Mesendoderm (in vitro differentiated cells): ENCODE measurements around the gene HOXC6.

ENCODE experiments used
- DNase-seq: peaks from one replicate; pipeline ENCODE4 v3.0.0; 2013
- H2AK5ac ChIP-seq: 2 replicates; pipeline ENCODE4 v1.6.1; 2013; ENCODE audit warnings: low read length, inconsistent platforms
- H2BK120ac ChIP-seq: 2 replicates; pipeline ENCODE4 v1.6.1; 2013; ENCODE audit warnings: low read depth, mild to moderate bottlenecking, low read length, moderate library complexity, mixed read lengths
- H2BK15ac ChIP-seq: replicated peaks from 2 replicates; pipeline ENCODE4 v1.6.1; 2013; ENCODE audit warnings: low read depth, mild to moderate bottlenecking, moderate library complexity
- H2BK5ac ChIP-seq: 2 replicates; pipeline ENCODE4 v1.6.1; 2013; ENCODE audit warnings: low read length, inconsistent platforms
- H3K18ac ChIP-seq: 2 replicates; pipeline ENCODE4 v1.6.1; 2013; ENCODE audit warnings: mild to moderate bottlenecking, low read length, mixed read lengths
- H3K23ac ChIP-seq: one replicate; pipeline ENCODE4 v1.6.1; 2013; ENCODE audit warnings: low read length
- H3K27ac ChIP-seq: 2 replicates; pipeline ENCODE4 v1.5.1; 2013; ENCODE audit warnings: low read depth, mild to moderate bottlenecking, inconsistent platforms, low read length, moderate library complexity
- H3K27me3 ChIP-seq: 2 replicates; pipeline ENCODE4 v1.6.1; 2013; ENCODE audit warnings: low read length, control low read depth, mild to moderate bottlenecking, inconsistent platforms; ENCODE audit not compliant: insufficient read depth, poor library complexity
- H3K36me3 ChIP-seq: 2 replicates; pipeline ENCODE4 v1.6.1; 2013; ENCODE audit warnings: low read length, inconsistent platforms; ENCODE audit not compliant: control insufficient read depth, insufficient read depth
- H3K4ac ChIP-seq: one replicate; pipeline ENCODE4 v1.6.1; 2013; ENCODE audit warnings: low read depth, mild to moderate bottlenecking, low read length, moderate library complexity
- H3K4me1 ChIP-seq: 2 replicates; pipeline ENCODE4 v1.6.1; 2013; ENCODE audit warnings: low read depth, low read length, inconsistent platforms; ENCODE audit not compliant: control insufficient read depth
- H3K4me2 ChIP-seq: 2 replicates; pipeline ENCODE4 v1.6.1; 2013; ENCODE audit warnings: low read length
- H3K4me3 ChIP-seq: 2 replicates; pipeline ENCODE4 v1.5.1; 2013; ENCODE audit warnings: mild to moderate bottlenecking, low read length
- H3K56ac ChIP-seq: one replicate; pipeline ENCODE4 v1.6.1; 2013; ENCODE audit warnings: low read length
- H3K79me1 ChIP-seq: 2 replicates; pipeline ENCODE4 v1.6.1; 2013; ENCODE audit warnings: low read length, inconsistent platforms
- H3K79me2 ChIP-seq: 2 replicates; pipeline ENCODE4 v1.6.1; 2013; ENCODE audit warnings: mild to moderate bottlenecking, low read length; ENCODE audit not compliant: control insufficient read depth, insufficient read depth
- H3K9ac ChIP-seq: 2 replicates; pipeline ENCODE4 v1.6.1; 2013; ENCODE audit warnings: low read length, inconsistent platforms
- H4K5ac ChIP-seq: one replicate; pipeline ENCODE4 v1.6.1; 2013; ENCODE audit warnings: low read length
- H4K8ac ChIP-seq: one replicate; pipeline ENCODE4 v1.6.1; 2013; ENCODE audit warnings: low read depth, mild to moderate bottlenecking, control low read depth, low read length, moderate library complexity
- WGBS: extraction: QIAGEN DNeasy Blood & Tissue Kit; methylation state at CpG from one replicate; pipeline ENCODE4 v1.1.7; 2013; ENCODE audit warnings: low lambda C conversion rate, missing lambda C conversion rate; ENCODE audit not compliant: insufficient coverage; ENCODE audit errors: extremely low coverage; 5-methylcytosine and 5-hydroxymethylcytosine counted together

HOXC6 gene

DNA sequence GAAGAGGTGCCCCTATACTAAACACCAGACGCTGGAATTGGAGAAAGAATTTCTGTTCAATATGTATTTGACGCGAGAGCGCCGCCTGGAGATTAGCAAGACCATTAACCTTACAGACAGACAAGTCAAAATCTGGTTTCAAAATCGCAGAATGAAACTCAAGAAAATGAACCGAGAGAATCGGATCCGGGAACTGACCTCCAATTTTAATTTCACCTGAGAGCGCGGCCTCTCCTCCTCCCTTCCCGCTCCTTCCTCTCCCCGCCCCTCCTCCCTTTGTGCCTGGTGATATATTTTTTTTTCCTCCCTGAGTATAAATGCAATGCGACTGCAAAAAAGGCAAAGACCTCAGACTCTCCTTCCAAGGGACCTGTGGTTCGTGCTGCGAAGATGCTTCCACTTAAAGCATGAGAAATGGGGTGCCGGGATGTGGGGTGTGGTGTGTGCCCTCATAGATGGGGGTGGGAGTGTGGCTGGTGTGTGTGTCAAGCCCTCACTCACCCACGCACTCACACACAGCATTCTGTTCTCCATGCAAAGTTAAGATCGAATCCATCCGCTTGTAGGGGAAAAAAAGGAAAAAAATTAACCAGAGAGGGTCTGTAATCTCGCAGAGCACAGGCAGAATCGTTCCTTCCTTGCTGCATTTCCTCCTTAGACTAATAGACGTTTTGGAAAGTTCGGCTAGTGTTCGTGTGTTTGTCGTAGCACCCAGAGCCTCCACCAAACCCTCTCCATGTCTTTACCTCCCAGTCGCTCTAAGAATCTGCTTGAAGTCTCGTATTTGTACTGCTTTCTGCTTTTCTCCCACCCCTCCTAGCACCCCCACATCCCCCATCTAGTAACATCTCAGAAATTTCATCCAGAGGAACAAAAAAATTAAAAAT is 38.8 kb upstream of the HOXC6 start:
- no peak overlapping the region for H4K8ac ChIP-seq
- H3K36me3 ChIP-seq: no peaks in the 10 kb centered on the region
- no peaks in the 10 kb centered on the region for H3K4me1 ChIP-seq
- H3K56ac ChIP-seq: no peak overlapping the region
- no peak overlapping the region for H3K27ac ChIP-seq
- no peak overlapping the region for H3K9ac ChIP-seq
- H3K4ac ChIP-seq: no peak overlapping the region
- H3K23ac ChIP-seq: no peak overlapping the region
- no peak for DNase-seq
- no peak overlapping the region for H2BK120ac ChIP-seq
- no peaks in the 10 kb centered on the region for H3K79me1 ChIP-seq
- no peaks in the 10 kb centered on the region for H3K79me2 ChIP-seq
- H4K5ac ChIP-seq: no peak overlapping the region
- no peak overlapping the region for H3K18ac ChIP-seq
- no peak overlapping the region for H3K4me2 ChIP-seq
- H2BK5ac ChIP-seq: no peak overlapping the region
- peaks cover 93% of the 10 kb centered on the region for H3K27me3 ChIP-seq
- H2AK5ac ChIP-seq: no peak overlapping the region
- H2BK15ac ChIP-seq: no peak overlapping the region
- no CpG with 5 or more reads among the region's 28 CpGs for WGBS
- H3K4me3 ChIP-seq: no peak overlapping the region

DNA sequence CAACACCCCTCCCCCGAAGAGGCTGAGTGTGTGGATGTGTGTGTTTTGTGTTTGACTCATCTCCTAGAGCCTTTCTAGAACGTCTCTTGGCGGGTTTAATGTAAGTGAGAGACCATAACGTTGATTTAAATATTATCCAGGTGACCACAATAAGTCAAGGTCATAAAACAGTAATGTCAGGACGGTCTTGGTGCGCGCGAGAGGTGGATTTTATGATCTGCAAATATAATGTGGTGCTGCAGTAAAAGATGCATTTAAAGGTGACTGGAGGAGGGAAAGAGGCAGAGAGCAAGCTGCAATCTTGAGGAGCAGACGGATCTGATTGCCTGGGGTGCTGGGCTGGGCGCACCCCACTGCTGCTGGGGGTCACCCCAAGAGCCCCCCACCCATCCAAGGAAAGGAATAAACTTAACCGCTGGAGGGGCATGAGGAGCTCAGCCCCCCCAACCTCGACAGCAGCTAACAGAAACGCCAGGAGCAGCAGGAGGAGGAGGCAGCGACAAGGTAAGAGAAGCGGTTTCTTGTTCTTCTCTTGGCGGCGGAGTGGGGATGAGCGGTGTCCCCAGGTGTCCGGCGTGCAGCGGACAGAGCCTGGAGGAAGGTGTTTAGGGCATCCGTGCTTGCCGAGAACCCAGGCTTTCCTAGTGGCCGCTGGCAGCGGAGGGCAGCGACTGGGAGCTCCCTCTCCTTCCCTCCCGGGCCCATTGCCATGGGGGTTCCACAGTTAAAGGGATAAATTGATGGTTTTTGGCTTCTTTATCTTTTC is 37.7 kb upstream of the HOXC6 start:
- Histone ChIP-seq H3K27me3 (peaks cover 97% of the 10 kb centered on the region), H3K23ac (no peak overlapping the region), H2AK5ac (no peak overlapping the region), H3K56ac (no peak overlapping the region), H3K4me2 (no peak overlapping the region), H3K4ac (no peak overlapping the region), H2BK5ac (no peak overlapping the region), H4K8ac (no peak overlapping the region), H2BK15ac (no peak overlapping the region), H2BK120ac (no peak overlapping the region), H3K18ac (no peak overlapping the region), H3K9ac (no peak overlapping the region), H3K79me1 (no peaks in the 10 kb centered on the region), H3K27ac (no peak overlapping the region), H3K4me1 (no peaks in the 10 kb centered on the region), H4K5ac (no peak overlapping the region), H3K4me3 (no peak overlapping the region), H3K79me2 (no peaks in the 10 kb centered on the region), H3K36me3 (no peaks in the 10 kb centered on the region)
- DNase-seq: no peak
- WGBS: no CpG with 5 or more reads among the region's 27 CpGs

DNA sequence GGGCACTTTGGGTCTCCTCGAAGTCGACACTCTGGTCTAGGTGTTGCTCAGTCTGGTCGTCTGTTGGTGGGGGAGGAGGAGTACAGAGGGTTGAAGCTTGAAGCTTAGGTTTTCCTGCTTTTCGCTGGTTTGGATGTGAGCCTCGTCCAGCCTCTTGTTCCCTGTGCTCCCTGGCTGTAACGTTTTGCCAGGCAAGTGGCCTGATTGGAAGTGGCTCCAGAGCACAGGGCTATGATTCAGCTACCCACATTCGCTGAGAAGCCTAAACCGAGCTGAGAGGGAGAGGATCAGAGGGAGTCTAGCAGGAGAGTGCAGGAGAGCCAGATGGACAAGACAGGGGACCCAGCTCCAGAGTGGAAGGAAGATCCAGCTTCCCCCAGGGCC is 37.2 kb upstream of the HOXC6 start:
- Histone ChIP-seq H2BK15ac (no peak overlapping the region), H2BK120ac (no peak overlapping the region), H3K9ac (no peak overlapping the region), H3K27ac (no peak overlapping the region), H3K4ac (no peak overlapping the region), H3K4me2 (no peak overlapping the region), H3K79me1 (no peaks in the 10 kb centered on the region), H2BK5ac (no peak overlapping the region), H3K56ac (no peak overlapping the region), H2AK5ac (no peak overlapping the region), H3K4me1 (no peaks in the 10 kb centered on the region), H3K18ac (no peak overlapping the region), H3K27me3 (peaks cover 95% of the 10 kb centered on the region), H4K8ac (no peak overlapping the region), H3K79me2 (no peaks in the 10 kb centered on the region), H3K4me3 (no peak overlapping the region), H3K36me3 (no peaks in the 10 kb centered on the region), H3K23ac (no peak overlapping the region), H4K5ac (no peak overlapping the region)
- no peak for DNase-seq
- no CpG with 5 or more reads among the region's 8 CpGs for WGBS

DNA sequence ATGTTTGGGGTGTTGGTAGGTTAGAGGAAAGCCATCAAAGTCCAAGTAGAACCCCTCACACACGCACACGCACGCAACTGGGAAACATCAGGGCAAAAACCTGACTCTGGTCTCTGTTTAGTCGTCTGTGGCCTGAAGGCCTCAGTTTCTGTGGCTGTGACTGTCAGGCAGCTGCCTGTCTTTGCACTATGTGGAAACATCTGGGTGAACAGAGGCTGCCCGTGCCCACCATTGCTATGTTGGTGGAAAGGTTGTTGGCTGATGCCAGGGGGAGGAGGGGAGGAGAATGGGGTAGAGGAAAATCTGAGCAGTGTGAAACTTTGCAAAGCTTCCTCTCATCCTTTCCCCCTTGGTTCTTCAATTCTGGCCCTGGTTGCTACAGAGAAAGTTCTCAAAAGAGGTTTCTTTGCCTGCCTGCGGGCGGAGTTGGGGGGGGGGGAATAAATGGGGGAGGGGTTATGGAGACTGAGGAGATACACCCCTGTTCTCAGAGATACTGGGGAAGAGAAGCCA is 35.8 kb upstream of the HOXC6 start:
- Histone ChIP-seq H2BK15ac (no peak overlapping the region), H3K4me3 (no peak overlapping the region), H3K4me1 (no peaks in the 10 kb centered on the region), H3K9ac (no peak overlapping the region), H4K8ac (no peak overlapping the region), H3K18ac (no peak overlapping the region), H3K36me3 (no peaks in the 10 kb centered on the region), H3K4ac (no peak overlapping the region), H3K79me1 (no peaks in the 10 kb centered on the region), H3K56ac (no peak overlapping the region), H4K5ac (no peak overlapping the region), H3K27ac (no peak overlapping the region), H3K27me3 (peaks cover 95% of the 10 kb centered on the region), H2AK5ac (no peak overlapping the region), H2BK5ac (no peak overlapping the region), H3K4me2 (no peak overlapping the region), H2BK120ac (no peak overlapping the region), H3K79me2 (no peaks in the 10 kb centered on the region), H3K23ac (no peak overlapping the region)
- WGBS: no CpG with 5 or more reads among the region's 7 CpGs
- no peak for DNase-seq

DNA sequence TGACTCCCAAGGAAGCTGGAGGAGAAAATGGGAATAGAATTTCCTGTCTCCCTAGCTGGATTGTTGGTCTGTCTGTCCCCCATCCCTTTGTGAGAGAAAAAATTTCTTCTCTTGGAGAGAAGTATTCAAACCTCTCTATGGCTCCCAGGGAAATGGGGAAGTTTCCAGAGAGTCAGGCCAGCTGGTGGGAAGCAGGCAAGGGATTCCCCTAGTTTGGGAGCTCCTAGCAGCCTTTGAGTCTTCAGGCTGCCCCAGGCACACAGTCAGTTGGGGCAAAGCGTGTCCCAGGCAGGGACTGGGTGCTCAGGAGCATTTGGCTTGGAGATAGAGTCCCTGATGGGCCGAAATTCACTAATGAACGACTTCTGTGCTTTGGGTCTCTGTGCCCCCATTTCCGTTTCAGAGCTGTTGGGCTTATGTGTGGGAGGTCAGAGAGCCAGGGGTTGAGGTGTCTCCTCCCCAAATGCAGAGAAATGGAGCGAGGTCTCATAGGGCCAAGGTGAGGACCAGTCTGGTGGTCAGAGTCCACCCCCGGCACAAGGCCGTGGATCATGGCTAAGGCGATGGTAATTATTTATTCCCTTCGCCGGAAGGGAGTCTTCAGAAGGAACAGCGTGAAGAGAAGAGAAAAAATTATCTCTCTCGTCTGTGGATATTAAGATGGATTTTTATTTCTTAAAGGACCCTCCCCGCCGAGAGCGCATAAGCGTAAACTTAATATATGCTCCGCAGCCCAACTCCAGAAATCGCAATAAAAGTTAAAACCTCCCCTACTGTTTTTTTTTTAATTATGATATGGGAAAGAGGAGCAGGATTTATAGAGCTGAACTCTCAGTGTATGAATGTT is 34.9 kb upstream of the HOXC6 start:
- Histone ChIP-seq H3K36me3 (no peaks in the 10 kb centered on the region), H3K9ac (no peak overlapping the region), H2AK5ac (no peak overlapping the region), H3K4me2 (no peak overlapping the region), H4K8ac (no peak overlapping the region), H3K4ac (no peak overlapping the region), H3K4me1 (no peaks in the 10 kb centered on the region), H3K23ac (no peak overlapping the region), H2BK120ac (no peak overlapping the region), H2BK15ac (no peak overlapping the region), H3K79me1 (no peaks in the 10 kb centered on the region), H3K56ac (no peak overlapping the region), H2BK5ac (no peak overlapping the region), H3K4me3 (no peak overlapping the region), H3K27me3 (peaks cover 96% of the 10 kb centered on the region), H3K27ac (no peak overlapping the region), H3K79me2 (no peaks in the 10 kb centered on the region), H4K5ac (no peak overlapping the region), H3K18ac (no peak overlapping the region)
- WGBS: no CpG with 5 or more reads among the region's 18 CpGs
- DNase-seq: no peak
